22Rv1 (cell line): ENCODE results near the gene RARA.

Experiments
- H3K27ac ChIP-seq: fragments of 450-650 bp; 2 replicates; pipeline ENCODE4 v1.5.1; 2017
- CTCF ChIP-seq: fragments of 450-650 bp; IDR thresholded peaks from 2 replicates; pipeline ENCODE4 v1.5.1; 2017; ENCODE audit warnings: mild to moderate bottlenecking
- ZFX ChIP-seq: fragments of 450-650 bp; IDR thresholded peaks from 2 replicates; pipeline ENCODE4 v1.6.1; 2017; ENCODE audit warnings: antibody characterized with exemption, borderline replicate concordance

Gene RARA

GRCh38 chr17:40349895-40350688 lies 41.1 kb downstream of the RARA start:
- no peak overlapping the region for H3K27ac ChIP-seq
- TF ChIP-seq ZFX (no peak), CTCF (no peak)

GRCh38 chr17:40350689-40351358 lies 41.8 kb downstream of the RARA start:
- no peak for TF ChIP-seq ZFX
- no peak for TF ChIP-seq CTCF
- H3K27ac ChIP-seq, result no peak overlapping the region

GRCh38 chr17:40351359-40352236 lies 42.6 kb downstream of the RARA start:
- H3K27ac ChIP-seq, result no peak overlapping the region
- TF ChIP-seq CTCF, result no peak
- no peak for TF ChIP-seq ZFX

GRCh38 chr17:40352237-40352778 lies 43.3 kb downstream of the RARA start:
- H3K27ac ChIP-seq, result no peak overlapping the region
- TF ChIP-seq ZFX (no peak), CTCF (no peak)

- no peak overlapping the region for H3K27ac ChIP-seq
- TF ChIP-seq ZFX (no peak), CTCF (no peak)
These were observed 43.9 kb downstream of the RARA start for GRCh38 chr17:40352779-40353394.

- TF ChIP-seq CTCF (no peak), ZFX (no peak)
- no peak overlapping the region for H3K27ac ChIP-seq
These were observed 45.5 kb downstream of the RARA start for GRCh38 chr17:40354221-40355122.
